ENCODE results near the gene GRID1.

Gene GRID1

DNA sequence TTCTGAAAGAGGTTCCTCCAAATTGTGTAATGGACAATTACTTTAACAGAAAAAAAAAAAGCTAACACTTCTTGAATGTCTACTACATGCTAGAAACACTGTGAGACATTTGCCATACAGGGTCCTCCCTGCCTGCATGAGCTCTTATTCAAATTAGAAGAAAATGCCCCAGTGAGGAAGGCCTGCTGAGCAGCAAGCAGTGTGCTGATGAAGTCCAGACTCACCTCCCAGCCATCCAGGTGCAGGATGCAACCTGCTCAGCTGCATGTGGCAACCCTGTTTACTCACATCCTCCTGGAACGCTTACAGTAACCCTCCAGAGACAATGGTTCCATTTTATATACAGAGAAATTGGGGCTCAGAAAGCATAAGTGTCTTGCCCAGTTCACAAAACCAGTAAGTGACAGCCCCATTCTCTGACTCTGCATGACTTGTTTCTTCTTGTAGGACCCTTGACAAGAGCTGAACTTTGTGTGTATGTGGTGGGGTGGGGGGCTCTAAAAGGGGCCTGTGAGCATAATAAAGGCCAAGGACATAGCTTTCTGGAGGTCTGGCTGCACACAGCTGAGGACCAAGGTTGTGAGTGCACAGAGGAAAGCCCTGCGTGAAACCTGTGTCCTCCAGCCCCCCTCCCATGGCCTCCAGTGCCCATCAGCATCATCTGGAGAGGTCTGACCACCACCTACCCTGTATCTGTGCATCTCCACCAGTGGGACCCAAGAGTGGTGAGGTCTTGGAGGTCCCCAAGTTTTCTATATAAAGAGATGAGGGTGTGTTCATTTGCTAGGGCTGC lies 387.8 kb downstream of the GRID1 start:
- in situ Hi-C loops (cut with MboI; ENCODE audit: low pct_unique_long_range_greater_than_20kb, low sequenced_read_pairs, unreplicated experiment), result no loop called here
- DNase-seq (ENCODE audit: low spot score), result no peak
- TF ChIP-seq, protein P1, sequence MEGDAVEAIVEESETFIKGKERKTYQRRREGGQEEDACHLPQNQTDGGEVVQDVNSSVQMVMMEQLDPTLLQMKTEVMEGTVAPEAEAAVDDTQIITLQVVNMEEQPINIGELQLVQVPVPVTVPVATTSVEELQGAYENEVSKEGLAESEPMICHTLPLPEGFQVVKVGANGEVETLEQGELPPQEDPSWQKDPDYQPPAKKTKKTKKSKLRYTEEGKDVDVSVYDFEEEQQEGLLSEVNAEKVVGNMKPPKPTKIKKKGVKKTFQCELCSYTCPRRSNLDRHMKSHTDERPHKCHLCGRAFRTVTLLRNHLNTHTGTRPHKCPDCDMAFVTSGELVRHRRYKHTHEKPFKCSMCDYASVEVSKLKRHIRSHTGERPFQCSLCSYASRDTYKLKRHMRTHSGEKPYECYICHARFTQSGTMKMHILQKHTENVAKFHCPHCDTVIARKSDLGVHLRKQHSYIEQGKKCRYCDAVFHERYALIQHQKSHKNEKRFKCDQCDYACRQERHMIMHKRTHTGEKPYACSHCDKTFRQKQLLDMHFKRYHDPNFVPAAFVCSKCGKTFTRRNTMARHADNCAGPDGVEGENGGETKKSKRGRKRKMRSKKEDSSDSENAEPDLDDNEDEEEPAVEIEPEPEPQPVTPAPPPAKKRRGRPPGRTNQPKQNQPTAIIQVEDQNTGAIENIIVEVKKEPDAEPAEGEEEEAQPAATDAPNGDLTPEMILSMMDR (IDR thresholded peaks at IDR 0.05; ENCODE audit: extremely low read depth, insufficient read depth, missing control alignments), result no peak

DNA sequence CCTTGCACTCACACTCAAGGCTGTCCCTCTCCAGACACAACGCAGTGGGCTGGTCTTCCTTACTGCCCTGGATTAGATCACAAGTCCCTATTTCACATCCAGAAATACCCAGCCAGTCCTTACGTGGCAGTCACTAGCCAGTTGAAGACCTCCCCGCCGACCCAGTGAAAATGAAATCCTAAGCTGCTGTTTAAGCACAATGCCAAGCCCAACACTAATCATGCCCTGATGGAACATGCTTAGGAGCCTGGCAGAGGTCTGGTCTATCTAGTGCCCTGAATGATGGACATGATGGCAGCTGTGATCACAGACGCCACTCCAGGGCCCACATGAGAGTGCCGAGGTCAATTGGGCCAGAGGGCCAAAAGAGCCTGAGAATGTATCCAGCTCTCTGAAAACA lies 389.0 kb downstream of the GRID1 start:
- no peak for DNase-seq (ENCODE audit: low spot score)
- TF ChIP-seq, protein P1 (IDR thresholded peaks at IDR 0.05; ENCODE audit: extremely low read depth, insufficient read depth, missing control alignments), result no peak
- in situ Hi-C loops (cut with MboI; ENCODE audit: low pct_unique_long_range_greater_than_20kb, low sequenced_read_pairs, unreplicated experiment), result no loop called here

DNA sequence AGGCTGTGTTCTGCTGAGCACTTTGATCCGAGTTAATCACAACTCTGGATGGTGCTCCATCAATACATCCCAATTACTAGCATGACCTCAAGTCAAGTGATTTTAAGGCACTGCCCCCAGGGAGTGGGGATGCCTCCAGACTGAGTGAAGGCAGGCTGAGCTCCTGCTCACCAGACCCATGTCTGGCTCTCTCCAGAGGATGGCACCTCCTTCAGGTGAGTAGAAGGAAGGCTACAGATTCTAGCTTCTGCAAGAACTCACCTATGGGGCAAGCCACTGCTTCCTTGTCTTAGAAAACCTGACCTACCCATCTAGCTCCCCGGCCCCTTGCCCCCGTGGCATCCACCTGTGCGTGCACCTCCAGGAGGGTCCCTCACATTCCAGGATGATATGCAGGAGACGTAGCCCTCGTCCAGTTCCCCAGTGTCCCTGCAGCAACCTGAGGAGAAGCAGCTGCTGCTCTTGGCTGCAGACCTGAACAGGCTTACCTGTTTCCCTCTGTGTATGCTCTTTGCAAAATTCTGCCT lies 390.3 kb downstream of the GRID1 start:
- in situ Hi-C loops (cut with MboI; ENCODE audit: low pct_unique_long_range_greater_than_20kb, low sequenced_read_pairs, unreplicated experiment), result no loop called here
- TF ChIP-seq, protein P1 (IDR thresholded peaks at IDR 0.05; ENCODE audit: extremely low read depth, insufficient read depth, missing control alignments), result no peak
- no peak for DNase-seq (ENCODE audit: low spot score)

DNA sequence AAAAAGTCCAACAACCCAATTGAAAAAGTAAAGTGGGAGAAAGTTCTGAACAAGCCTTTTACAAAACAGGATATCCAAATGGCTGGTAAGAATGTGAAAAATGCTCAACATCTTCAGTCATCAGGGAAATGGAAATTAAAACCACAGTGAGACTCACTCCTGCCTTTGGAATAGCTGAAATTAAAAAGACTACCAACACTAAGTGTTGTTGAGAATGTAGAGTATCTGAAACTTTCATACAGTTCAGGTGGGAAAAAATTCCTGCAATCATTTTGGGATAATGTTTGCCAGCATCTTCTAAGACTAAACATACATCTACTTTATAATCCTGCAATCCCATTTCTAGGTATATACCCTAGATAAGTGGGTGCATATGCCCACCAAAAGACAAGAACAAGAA lies 395.1 kb downstream of the GRID1 start:
- in situ Hi-C loops (cut with MboI; ENCODE audit: low pct_unique_long_range_greater_than_20kb, low sequenced_read_pairs, unreplicated experiment), result no loop called here
- DNase-seq (ENCODE audit: low spot score), result no peak
- TF ChIP-seq, protein P1 (IDR thresholded peaks at IDR 0.05; ENCODE audit: extremely low read depth, insufficient read depth, missing control alignments), result no peak

DNA sequence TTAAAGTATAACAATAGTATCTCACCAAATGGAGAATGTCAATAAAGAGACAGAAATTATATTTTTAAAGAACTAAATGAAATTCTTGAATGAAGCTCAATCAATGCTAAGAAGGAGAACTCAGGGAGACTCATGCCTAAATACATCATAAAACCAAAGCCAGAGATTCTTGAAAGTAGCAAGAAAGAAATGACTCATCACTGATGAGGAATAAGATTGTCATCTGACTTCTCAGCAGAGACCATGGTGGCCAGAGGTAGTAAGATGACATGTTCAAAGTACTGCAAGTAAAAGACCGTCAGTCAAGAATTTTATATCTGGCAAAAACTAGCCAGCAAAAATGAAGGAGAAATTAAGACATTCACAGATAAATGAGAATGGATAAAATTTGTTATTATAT lies 399.0 kb downstream of the GRID1 start:
- in situ Hi-C loops (cut with MboI; ENCODE audit: low pct_unique_long_range_greater_than_20kb, low sequenced_read_pairs, unreplicated experiment), result no loop called here
- no peak for DNase-seq (ENCODE audit: low spot score)
- TF ChIP-seq, protein P1 (IDR thresholded peaks at IDR 0.05; ENCODE audit: extremely low read depth, insufficient read depth, missing control alignments), result no peak

DNA sequence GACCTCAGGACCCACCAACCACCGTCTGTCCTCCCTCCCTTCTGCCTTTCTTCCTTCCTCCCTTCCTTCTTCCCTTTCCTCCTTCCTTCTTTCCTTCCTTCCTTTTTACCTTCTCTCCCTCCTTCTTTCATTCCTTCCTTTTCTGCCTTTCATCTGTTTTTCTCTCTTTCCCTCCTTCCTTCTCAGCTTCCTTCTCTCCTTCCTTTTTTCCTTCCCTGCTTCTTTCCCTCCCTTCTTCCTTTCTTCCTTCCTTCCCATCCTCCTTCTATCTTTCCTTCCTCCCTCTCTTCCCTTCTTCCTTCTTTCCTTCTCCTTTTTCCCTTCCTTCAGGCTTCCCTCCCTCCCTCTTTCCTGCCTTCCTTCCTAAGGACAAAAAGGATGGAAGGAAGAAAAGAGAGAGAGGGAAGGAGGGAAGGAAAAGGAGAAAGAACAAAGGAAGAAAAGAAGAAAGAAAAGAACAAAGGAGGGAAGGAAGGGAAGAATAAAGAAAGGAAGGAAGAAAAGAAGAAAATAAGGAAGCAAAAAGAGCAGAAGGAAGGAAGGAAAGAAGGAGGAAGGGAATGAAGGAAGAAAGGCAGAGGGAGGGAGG lies 405.0 kb downstream of the GRID1 start:
- in situ Hi-C loops (cut with MboI; ENCODE audit: low pct_unique_long_range_greater_than_20kb, low sequenced_read_pairs, unreplicated experiment), result no loop called here
- TF ChIP-seq, protein P1 (IDR thresholded peaks at IDR 0.05; ENCODE audit: extremely low read depth, insufficient read depth, missing control alignments), result no peak
- no peak for DNase-seq (ENCODE audit: low spot score)
